Central memory CD4-positive, alpha-beta T cell (primary cell): ENCODE measurements around the gene SLC39A11.
"Not testable (repeated sequence)": the region's sequence is repeated elsewhere in the genome, so short reads cannot be mapped to it uniquely, and the experiment has no call there.

ENCODE experiments used
- DNase-seq: peaks from one replicate; pipeline ENCODE4 v3.0.0; 2022

Gene SLC39A11

DNA sequence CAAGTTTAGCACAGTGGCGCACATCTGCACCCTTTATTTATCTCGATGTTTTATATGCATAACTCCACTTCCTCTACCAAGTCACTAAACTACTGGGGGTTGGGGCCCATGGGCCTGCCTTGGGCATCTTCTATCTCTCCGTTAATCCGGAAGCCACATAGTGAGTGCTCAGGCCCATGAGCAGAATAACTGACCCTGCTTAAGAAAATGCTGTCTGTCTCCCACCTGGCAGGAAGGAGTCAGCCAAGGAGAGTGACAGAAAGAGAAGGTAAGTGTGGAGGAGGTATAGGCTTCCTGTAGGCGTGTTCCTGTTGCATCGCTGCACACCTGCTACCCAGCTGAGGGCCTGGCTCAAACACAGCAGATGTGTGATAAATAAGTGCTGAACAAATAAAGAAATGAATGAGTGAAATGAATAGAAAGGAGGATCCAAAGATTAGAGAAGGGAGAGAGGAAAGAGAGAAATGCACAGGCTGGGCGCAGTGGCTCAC is 320.1 kb downstream of the SLC39A11 start:
- DNase-seq: no peak

DNA sequence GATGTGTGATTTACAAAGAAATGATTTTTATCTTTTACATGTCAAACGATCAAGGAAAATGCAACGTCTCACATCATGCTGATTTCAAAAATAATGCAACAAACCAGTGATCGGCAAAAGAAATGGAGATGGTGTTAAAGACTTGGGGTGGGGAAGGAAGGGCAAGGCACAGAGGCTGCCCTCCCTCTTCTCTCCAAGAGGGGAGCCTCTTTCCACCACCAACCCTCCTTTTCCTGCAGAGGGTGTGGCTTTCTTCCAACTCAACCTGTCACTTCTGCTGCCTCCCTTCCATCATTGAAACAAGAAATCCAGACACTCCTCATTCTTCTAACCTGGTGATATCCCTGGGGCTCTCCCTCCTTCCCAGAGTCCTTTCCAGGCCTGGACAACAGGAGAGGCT is 320.8 kb downstream of the SLC39A11 start:
- no peak for DNase-seq

DNA sequence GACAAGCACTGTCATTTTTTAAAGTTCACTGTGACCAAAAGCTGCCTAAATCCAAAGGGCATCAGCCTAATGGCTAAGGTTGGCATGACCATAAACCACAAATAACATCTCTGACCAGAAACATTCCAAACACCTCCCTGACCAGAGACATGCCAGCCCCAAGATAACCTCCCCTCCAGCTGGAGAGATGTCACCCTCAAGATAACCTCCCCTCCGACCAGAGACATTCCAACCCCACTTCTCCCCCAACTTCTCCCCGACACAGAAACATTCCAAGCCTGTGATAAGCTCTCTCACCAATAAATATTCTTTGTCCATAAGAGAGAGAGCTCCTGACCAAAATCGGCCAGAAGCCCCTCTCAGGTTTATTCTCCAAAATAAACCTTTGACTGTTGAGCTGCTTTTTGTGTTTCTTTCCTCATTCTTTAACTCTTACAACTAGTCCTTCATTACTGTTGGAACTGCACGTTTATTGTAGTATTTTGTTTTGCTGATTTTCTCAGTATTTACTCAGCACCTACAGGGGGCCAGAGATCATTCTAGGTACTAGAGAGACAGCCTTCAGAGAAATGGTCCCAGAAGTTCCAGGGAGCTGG is 325.6 kb downstream of the SLC39A11 start:
- DNase-seq: no peak

DNA sequence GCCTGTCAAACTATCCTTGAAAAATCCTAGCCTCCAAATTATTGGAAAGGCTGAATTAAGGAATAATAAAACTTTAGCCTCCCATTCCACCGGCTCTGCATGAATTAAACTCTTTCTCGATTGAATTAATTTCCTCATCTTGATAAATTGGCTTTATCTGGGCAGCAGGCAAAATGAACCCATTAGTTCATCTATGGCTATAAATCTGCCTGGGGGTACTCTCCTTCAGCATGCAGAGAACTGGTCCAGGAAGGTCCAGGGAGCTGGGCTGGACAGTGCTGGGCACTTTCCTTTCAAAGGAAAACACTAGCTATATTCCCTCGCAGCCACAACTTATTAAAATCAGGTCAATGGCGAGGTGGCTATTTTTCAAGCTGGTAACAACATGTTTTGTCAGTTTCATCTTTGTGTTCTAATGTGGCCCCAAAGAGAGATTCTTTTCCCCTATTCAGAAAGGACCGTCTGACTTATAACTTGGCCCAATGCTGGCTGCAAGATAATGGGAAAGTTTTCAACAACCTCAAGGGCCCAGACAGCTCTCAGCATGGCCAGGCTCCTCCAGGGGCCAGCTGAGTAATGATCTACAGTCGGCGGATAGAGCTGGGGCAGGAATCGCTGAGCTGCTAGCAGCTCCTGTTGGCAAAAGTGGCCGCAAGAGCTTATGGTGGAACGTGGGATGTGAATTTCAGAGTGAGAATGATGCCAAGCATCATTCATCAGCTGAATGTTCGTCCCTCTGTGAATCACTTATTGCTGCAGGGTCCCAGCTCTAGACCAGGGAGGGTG is 326.9 kb downstream of the SLC39A11 start:
- DNase-seq: no peak

DNA sequence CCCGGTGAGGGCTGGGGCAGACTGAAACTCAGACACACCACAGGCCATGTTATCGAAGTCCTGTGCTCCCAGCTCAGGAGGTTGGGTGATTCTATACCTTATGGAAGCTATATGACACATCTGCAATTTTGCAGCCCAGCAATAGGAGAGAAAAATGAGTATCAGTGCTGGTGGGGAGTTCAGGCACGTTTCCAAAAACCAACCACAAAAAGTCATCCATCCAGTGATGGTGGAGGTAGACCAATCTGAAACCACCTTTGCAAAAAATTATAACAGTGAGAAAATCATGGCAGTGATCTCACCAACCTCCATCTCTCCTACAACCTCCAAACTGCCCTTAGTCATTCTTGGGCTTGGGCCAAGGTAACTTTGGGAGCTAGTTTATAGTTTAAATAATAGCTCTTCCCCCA is 327.9 kb downstream of the SLC39A11 start:
- no peak for DNase-seq

DNA sequence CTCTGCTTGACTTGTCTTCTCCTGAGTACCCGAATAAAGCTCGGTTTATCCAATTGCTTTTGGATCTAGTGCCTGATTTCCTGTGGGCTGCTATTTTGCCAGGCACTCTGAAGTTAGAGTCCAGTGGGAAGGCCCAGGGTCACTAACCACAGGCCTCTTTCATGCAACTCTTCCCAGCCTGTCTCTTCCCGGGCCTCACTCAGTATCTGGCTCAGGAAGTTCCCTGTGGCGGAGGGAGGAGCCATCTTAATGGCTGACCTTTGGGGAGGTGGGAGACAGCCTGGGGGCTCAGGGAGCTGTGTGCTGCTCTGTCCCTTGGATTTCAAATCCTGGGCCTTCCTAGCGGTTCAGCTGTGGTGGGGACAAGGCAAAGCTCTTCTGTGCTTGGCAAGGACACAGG is 328.5 kb downstream of the SLC39A11 start:
- no peak for DNase-seq

DNA sequence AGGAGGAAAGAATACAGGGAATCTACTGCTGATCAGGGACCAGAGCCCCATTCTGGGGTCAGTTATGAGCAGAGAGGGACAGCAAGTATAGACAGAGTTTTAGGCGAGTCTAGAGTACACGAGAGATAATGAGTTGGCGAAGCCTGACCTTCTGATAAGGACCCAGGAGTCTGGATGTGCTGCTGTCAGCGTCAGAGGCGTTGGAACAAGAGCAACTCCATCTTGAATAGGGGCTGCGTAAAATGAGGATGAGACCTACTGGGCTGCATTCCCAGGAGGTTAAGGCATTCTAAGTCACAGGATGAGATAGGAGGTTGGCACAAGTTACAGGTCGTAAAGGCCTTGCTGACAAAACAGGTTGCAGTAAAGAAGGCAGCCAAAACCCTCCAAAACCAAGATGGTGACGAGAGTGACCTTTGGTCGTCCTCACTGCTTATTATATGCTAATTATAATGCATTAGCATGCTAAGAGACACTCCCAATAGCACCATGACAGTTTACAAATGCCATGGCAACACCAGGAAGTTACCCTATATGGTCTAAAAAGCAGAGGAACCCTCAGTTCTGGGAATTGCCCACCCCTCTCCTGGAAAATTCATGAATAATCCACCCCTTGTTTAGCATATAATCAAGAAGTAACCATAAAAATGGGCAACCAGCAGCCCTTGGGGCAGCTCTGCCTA is 330.5 kb downstream of the SLC39A11 start:
- not testable (repeated sequence) for DNase-seq

DNA sequence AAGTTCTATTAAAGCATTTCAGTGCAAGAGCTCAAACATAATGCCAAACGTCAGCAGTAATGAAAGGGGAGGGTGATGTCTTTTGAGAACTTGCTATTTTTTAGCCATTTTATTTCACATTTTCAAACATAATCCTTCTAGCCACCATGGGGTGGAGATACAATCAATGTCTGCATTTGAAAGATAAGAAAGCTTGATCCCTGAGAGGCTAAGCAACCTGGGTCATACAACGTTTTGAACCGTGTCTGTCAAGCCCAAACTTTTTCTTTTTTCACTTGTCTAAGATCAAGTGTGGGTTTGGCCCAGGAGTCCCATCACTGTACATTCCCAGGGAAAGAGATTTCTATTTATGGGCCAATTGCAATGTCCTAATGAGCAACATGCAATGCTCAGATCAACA is 331.1 kb downstream of the SLC39A11 start:
- DNase-seq: no peak

DNA sequence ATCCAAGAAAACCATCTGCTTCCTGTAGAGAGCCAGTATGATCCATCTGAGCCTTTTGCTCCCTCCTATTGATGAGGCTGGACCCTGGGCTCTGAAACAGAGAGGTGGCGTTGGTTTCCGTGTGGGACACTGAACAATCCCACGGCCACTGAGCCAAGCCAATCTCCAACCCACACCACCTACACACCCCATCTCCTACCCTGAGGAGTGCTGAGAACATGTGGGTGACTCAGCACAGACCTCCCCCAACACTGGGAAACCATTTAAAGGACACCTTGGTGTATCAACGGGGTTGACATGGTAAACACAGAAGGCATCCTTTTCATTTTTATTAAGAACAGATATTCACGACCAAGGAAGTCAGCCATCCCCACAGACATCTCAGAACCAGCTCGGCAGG is 332.1 kb downstream of the SLC39A11 start:
- DNase-seq: no peak

DNA sequence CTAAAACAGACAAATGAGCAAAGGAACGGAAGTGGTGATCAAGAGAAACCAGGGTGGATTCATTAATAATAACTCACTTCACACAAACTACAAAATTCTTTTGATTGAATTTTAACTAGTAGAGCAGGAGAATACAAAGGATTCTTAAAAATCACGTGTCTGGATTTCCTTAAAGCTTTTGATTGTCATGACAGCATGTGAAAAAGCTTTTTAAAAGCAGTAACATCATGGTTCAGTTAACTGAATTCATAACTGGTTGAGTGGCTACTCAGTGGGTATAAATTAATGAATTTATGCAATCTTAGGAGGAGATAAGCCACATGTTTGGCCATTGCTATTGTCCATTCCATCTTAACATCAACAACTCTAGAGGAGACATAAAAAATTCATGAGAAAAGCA is 333.2 kb downstream of the SLC39A11 start:
- no peak for DNase-seq

DNA sequence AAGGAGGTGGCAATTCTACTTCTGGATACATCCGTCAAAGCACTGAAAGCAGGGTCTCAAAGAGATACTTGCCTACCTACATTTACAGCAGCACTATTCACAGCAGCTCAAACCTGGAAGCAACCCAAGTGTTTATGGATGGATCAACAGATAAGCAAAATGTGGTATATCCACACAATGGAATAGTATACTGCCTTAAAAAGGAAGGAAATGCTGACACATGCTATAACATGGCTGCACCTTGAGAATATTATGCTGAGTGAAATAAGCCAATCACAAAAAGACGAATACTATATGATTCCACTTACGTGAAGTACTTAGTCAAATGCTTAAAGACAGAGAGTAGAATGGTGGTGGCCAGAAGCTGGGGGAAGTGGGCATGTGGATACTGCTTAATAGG is 336.2 kb downstream of the SLC39A11 start:
- no peak for DNase-seq

DNA sequence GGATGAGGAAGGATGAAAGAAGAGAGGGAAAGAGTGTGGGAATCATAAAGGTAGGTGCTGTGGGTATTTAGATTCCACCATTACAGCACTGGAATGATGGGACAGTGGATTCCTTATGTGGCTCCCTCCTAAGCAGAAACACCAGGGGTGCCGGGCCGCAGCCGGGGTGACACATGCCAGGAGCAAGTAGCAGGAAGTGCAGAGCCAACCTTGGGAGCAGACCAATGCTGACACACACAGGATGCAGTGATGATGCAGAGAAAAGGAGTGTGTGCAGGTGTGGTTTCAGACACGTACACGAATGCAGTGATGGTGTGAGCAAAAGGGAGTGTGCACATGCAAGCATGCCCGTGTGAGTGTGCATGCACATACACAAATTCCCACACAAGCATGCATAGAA is 338.0 kb downstream of the SLC39A11 start:
- DNase-seq: no peak

DNA sequence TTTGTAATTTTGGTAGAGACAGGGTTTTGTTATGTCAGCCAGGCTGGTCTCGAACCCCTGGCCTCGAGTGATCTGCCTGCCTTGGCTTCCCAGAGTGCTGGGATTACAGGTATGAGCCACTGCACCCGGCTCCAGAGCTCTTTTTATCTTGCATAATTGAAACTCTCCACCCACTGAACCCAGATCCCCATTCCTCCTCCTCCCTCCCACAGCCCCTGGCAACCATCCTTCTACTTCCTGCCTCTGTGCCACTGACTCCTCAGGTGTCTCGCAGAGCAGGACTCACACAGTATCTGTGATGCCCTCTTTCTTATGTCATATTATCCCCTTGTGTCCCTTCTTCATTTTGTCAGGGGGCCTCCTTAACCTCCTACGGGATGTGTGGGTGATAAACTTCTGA is 340.7 kb downstream of the SLC39A11 start:
- no peak for DNase-seq

DNA sequence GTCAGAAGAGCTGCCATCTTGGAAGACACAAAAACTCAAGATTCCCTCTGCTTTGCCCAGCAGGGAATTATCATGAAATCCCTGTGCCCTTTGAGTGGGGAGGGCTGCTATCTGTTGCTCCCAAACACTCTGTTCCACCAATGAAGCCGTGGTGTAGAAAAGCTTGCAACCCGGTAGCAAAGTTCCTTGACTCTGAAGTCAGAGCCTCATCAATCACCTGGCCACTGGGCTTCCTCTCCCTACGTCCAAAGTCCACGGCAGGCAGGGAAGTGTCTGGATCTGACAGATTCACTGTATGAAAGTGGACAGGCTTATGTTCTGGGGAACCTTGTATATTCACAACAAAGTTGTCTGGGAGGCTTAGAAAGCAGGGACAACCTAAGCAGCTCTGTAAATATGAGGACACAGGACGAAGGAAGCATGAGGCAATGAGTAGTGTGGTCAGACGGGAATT is 343.3 kb downstream of the SLC39A11 start:
- no peak for DNase-seq

DNA sequence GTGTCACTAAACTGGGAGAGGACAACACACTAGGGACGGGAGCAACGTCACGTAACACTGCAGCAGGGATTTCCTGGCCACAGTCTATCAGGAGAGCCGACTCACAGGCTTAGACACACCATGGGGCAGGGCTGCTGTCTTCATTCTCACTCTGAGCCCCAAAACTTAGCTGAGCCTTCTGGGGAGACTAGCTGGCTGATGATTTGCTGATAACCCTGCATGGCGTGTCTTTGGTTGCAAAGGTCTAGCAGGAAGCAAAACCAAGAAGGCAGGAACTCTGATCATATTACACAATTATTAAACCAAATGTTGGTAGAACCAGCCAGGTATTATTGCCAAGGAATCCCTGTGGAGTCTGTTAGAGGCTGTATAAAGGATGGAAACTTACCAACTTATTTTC is 345.0 kb downstream of the SLC39A11 start:
- DNase-seq: no peak

DNA sequence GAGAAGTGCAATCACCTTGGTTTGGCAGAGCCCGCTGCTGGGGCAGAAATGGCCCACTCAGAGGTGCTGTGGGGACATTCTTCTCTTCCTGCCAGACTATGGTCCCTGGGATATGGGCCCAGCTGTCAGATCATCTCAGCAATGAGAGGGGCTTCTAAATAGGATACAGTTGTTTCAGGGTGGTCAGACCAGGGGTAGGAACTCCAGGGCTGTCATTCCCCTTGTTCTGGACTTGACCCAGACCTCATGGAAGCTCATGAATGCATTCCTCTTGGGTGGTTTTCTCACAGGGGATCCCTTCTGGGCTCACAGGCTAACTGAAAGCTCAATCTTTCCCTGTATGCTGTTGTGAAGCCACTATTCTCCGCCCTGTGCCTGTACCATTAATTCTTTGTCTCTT is 347.2 kb downstream of the SLC39A11 start:
- no peak for DNase-seq

DNA sequence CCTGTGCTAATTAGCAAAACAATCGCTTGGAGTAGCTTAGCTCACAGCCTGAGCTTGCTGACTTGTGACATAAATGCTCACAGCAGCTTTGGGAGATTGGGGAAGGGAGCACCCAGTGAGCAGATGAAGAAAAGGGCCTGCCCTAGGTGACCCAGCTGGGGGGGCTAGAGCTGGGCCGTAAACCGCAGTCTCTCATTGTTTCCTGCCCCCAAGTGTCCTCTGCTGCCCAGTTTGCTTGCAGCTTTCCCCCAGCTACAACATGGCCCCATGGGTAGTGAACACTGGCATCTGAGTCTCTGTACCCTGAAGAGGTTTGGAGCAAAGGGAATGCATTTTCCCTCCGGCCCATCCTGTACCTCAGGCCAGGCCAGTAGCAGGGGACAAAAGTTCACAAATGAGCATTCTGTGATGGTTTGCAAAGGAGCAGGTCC is 349.4 kb downstream of the SLC39A11 start:
- DNase-seq: no peak

DNA sequence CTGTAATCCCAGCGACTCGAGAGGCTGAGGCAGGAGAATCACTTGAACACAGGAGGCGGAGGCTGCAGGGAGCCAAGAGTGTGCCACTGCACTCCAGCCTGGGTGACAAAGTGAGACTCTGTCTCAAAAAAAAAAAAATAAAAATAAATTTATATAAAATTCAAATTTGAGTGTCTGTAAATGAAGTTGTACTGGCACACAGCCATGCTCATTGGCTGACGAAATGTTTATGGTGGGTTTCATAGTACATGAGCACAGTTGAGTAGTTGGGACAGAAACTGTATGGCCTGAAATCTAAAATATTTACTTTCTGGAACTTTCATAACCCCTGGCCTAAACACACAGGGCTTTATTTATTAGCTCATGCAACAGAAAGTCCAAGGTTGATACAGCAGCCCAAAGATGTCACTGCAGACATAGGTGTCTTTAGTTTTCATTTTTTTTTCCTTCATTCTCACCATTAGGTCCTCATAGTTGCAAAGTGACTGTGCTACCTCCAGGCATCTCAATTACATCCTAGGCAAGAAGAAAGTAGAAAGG is 355.3 kb downstream of the SLC39A11 start:
- DNase-seq: no peak

DNA sequence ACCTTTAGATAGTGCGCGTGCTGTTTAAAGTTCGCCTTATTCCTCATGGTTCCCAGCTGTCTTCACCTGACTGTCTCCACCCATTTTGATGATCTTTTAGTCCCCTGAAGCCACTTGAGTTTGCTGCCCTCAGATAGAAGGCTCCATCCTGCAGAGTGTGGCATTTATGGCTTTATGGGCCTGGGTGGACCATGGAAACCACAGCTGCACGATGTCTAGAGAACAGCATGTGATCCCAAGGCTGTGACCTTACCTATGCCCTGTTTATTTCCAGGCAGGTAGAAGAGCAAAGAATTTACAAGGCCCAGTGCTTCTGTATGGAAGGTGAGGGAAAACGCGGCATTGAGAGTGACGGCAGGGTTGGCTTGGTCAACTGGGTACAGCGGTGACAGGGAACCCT is 356.9 kb downstream of the SLC39A11 start:
- DNase-seq: no peak

DNA sequence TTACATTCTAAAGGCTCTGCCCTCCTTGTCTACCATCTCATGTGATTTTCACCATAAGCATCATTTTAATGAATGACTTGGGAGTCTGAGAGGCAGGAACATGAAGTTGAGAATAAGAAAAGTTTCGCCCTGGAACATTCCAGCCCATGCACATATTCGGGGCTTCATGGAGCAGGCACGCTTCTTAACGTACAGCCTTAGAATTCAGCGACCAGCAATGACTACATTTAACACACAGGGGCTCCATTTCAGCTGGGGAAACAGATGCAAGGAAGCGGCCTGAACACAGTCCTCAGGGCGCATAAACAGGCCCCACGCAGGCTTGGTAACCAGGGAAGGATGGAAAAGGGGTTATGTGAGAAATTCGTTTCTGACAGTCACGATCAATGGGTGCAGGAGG is 357.4 kb downstream of the SLC39A11 start:
- DNase-seq: no peak

DNA sequence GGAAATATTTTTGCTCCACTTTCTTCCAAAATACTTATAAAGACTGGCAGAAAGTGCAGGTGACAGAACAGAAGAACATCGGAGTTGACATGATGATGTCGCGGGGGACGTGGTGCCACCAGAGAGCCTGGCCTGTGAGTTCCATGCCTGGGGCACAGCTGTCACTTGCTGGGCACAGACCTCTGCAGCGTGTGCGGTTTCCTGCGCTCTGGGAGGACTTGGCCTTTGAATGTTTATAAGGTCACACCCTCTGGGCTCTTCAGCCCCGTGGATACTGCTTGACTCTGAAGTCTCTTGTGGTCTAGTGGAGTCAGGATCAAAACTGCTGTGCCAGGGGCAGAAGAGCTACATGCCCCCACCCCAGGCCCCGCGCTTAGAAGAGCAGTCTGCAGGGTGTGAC is 357.9 kb downstream of the SLC39A11 start:
- no peak for DNase-seq

DNA sequence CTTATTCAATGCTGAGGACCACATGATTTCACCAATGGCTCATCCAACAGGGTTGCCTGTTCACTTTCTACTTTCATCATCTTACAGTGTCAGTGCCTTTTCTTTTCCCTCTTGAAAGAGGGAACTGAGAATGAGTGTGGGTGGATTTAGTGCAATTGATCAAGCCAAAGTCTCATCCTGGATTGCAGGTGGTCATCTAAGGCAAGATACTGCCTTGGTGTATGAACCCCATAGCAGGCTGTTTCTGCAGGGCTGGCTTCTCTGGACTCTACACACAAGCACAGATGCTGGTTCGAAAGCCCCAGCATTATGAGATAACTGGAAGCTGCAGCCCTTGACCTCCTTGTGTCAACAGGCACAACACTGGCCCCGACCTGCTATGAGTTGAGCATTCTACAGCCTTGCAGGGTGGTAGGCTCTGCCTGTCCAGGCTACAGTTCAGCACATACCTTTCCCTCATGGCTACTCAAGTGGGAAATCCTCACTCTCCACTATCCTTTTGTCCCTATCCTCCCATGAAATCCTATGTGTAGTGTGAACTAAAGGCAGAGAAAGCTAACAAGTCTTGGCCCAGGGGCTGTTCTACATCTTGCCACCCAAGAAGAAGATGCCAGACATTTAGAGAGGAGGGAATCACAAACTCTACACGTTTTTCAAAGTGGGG is 358.7 kb downstream of the SLC39A11 start:
- no peak for DNase-seq
